ENCODE measurements around the gene PEX1.
"Not testable (repeated sequence)": the region's sequence is repeated elsewhere in the genome, so short reads cannot be mapped to it uniquely, and the experiment has no call there.

Gene PEX1

GRCh38 chr7:92528188-92528957, at the start of gene PEX1, which contains the start of gene RBM48:
TSS of gene PEX1 (minus strand) at chr7:92528520. CDS start at chr7:92528435, 85 bp downstream.
TSS of gene RBM48 (plus strand) at chr7:92528795. CDS start at chr7:92528814, 19 bp downstream.
- DNase-seq (ENCODE audit: low read depth in 2 of 2), result peak; percentile 92 to 93

- DNase-seq (ENCODE audit: low read depth in 2 of 2), result no peak
Observed at GRCh38 chr7:92576296-92576695, 48.0 kb upstream of the PEX1 start.

- DNase-seq (ENCODE audit: low read depth in 2 of 2), result no peak
Observed at GRCh38 chr7:92569137-92569536, 40.8 kb upstream of the PEX1 start.

- DNase-seq (ENCODE audit: low read depth in 2 of 2), result no peak
Observed at GRCh38 chr7:92567460-92567859, 39.1 kb upstream of the PEX1 start.

- no peak for DNase-seq (ENCODE audit: low read depth in 2 of 2)
Observed at GRCh38 chr7:92563345-92563744, 35.0 kb upstream of the PEX1 start.

- DNase-seq (ENCODE audit: low read depth in 2 of 2), result no peak
Observed at GRCh38 chr7:92560602-92561001, 32.3 kb upstream of the PEX1 start.

GRCh38 chr7:92557808-92558362, 29.6 kb upstream of the PEX1 start:
- no peak for DNase-seq (ENCODE audit: low read depth in 2 of 2)

- no peak for DNase-seq (ENCODE audit: low read depth in 2 of 2)
Observed at GRCh38 chr7:92557249-92557648, 28.9 kb upstream of the PEX1 start.

- DNase-seq (ENCODE audit: low read depth in 2 of 2), result no peak
Observed at GRCh38 chr7:92550194-92550593, 21.9 kb upstream of the PEX1 start.

- DNase-seq (ENCODE audit: low read depth in 2 of 2), result no peak
Observed at GRCh38 chr7:92547579-92547978, 19.3 kb upstream of the PEX1 start.

- DNase-seq (ENCODE audit: low read depth in 2 of 2), result no peak
Observed at GRCh38 chr7:92546856-92547497, 18.7 kb upstream of the PEX1 start.

- not testable (repeated sequence) for DNase-seq (ENCODE audit: low read depth in 2 of 2)
Observed at GRCh38 chr7:92545116-92545515, 16.8 kb upstream of the PEX1 start.

- not testable (repeated sequence) for DNase-seq (ENCODE audit: low read depth in 2 of 2)
Observed at GRCh38 chr7:92543542-92543941, 15.2 kb upstream of the PEX1 start.

- no peak for DNase-seq (ENCODE audit: low read depth in 2 of 2)
Observed at GRCh38 chr7:92534572-92534971, 6.3 kb upstream of the PEX1 start.

- DNase-seq (ENCODE audit: low read depth in 2 of 2), result no peak
Observed at GRCh38 chr7:92528958-92529264, 591 bp upstream of the PEX1 start.

- DNase-seq (ENCODE audit: low read depth in 2 of 2), result peak; percentile 6 to 13
Observed at GRCh38 chr7:92527300-92528187, 776 bp downstream of the PEX1 start.

- no peak for DNase-seq (ENCODE audit: low read depth in 2 of 2)
Observed at GRCh38 chr7:92523110-92523509, 5.2 kb downstream of the PEX1 start.

- no peak for DNase-seq (ENCODE audit: low read depth in 2 of 2)
Observed at GRCh38 chr7:92520024-92520423, 8.3 kb downstream of the PEX1 start.

GRCh38 chr7:92517631-92518030, 10.7 kb downstream of the PEX1 start:
- no peak for DNase-seq (ENCODE audit: low read depth in 2 of 2)

- no peak for DNase-seq (ENCODE audit: low read depth in 2 of 2)
Observed at GRCh38 chr7:92513167-92513902, 15.0 kb downstream of the PEX1 start.

GRCh38 chr7:92508946-92509345, 19.4 kb downstream of the PEX1 start:
- no peak for DNase-seq (ENCODE audit: low read depth in 2 of 2)

All from activated CD8-positive, alpha-beta memory T cell treated with anti-CD3 and anti-CD28 coated beads for 4 hours (primary cell).